Endothelial cell of umbilical vein (primary cell): ENCODE measurements around the gene CRYBG2. TPM values are rescaled to one million over a fixed set of nuclear protein-coding genes. Genes with fewer than 3 reads are reported as not detected.

Experiments used
- BruUV-seq: library from RNA; stranded (reverse); fragments of 400-500 nt; replicated peaks from 2 replicates; lab custom pipeline; 2021; lab: Mats Ljungman, UMichigan
- CTCF ChIA-PET: fragments of 300-600, 350-600 bp; sonication (Branson Sonifier 250); formaldehyde crosslinking; loops from one replicate; lab custom pipeline; 2021; ENCODE audit warnings: antibody characterized with exemption, inconsistent platforms; lab: Charles Lee
- POLR2A ChIA-PET: fragments of 300-600, 350-600 bp; sonication (Branson Sonifier 250); formaldehyde crosslinking; loops from one replicate; lab custom pipeline; 2021; ENCODE audit warnings: antibody characterized with exemption, inconsistent platforms; lab: Charles Lee
- DNase-seq: peaks from one replicate; pipeline ENCODE4 v3.0.0-alpha.2; 2011; ENCODE audit warnings: low read depth, low spot score
- FAIRE-seq: peaks from 2 replicates; lab custom pipeline; 2011; peaks lifted over from hg19 to GRCh38; lab: Jason Lieb, UNC
- H2AFZ ChIP-seq: 2 replicates; pipeline ENCODE4 v1.6.0; 2012; ENCODE audit warnings: low read depth, low read length, control low read depth, inconsistent platforms
- H3K27ac ChIP-seq: 2 replicates; pipeline ENCODE4 v1.5.1; 2011; ENCODE audit warnings: low read depth, mild to moderate bottlenecking, control low read depth, low read length, moderate library complexity; ENCODE audit not compliant: insufficient read depth
- H3K27me3 ChIP-seq, 2 experiments: 2 replicates each; pipeline versions ENCODE4 v1.6.0 to v1.6.1; 2011; ENCODE audit warnings: low read length in 2 of 2, mixed read lengths in 1 of 2; ENCODE audit not compliant: control insufficient read depth in 2 of 2, insufficient read depth in 2 of 2
- H3K36me3 ChIP-seq, 2 experiments: 2 replicates in 1 of 2; 3 replicates in 1 of 2; pipeline ENCODE4 v1.5.1; 2011; ENCODE audit warnings: low read length in 2 of 2, mild to moderate bottlenecking in 1 of 2, moderate library complexity in 1 of 2; ENCODE audit not compliant: control insufficient read depth in 2 of 2, insufficient read depth in 2 of 2; ENCODE audit errors: extremely low read depth in 1 of 2
- H3K4me1 ChIP-seq: 3 replicates; pipeline ENCODE4 v1.5.1; 2011; ENCODE audit warnings: mild to moderate bottlenecking, low read length; ENCODE audit not compliant: control insufficient read depth, insufficient read depth; ENCODE audit errors: extremely low read depth
- H3K4me2 ChIP-seq: 2 replicates; pipeline ENCODE4 v1.6.1; 2011; ENCODE audit warnings: low read length, control low read depth, mixed read lengths; ENCODE audit not compliant: insufficient read depth
- H3K4me3 ChIP-seq, 3 experiments: fragments of 200-600 bp in 1 of 3; sonication (generic), shearing (Covaris generic) in 1 of 3; replicated peaks in 1 of 3; 2 replicates each; pipeline ENCODE4 v1.5.1; 2011 to 2016; ENCODE audit warnings: control low read depth in 3 of 3, low read length in 3 of 3, mild to moderate bottlenecking in 2 of 3, inconsistent platforms in 1 of 3, low read depth in 1 of 3, moderate library complexity in 1 of 3; ENCODE audit not compliant: insufficient read depth in 1 of 3
- H3K79me2 ChIP-seq: 2 replicates; pipeline ENCODE4 v1.6.0; 2012; ENCODE audit warnings: low read length, inconsistent platforms; ENCODE audit not compliant: control insufficient read depth, insufficient read depth
- H3K9ac ChIP-seq: replicated peaks from 2 replicates; pipeline ENCODE3; 2011; ENCODE audit warnings: low read length, control low read depth; ENCODE audit not compliant: insufficient read depth; ENCODE audit errors: extremely low read depth
- H3K9me1 ChIP-seq: replicated peaks from 3 replicates; pipeline ENCODE4 v1.6.0; 2011; ENCODE audit warnings: mild to moderate bottlenecking, low read length; ENCODE audit not compliant: control insufficient read depth, insufficient read depth; ENCODE audit errors: extremely low read depth
- H3K9me3 ChIP-seq: replicated peaks from 2 replicates; pipeline ENCODE4 v1.5.1; 2012; ENCODE audit warnings: low read length, inconsistent platforms; ENCODE audit not compliant: control insufficient read depth, insufficient read depth
- H4K20me1 ChIP-seq: replicated peaks from 2 replicates; pipeline ENCODE3; 2011; ENCODE audit warnings: mild to moderate bottlenecking, low read length; ENCODE audit not compliant: control insufficient read depth, insufficient read depth; ENCODE audit errors: extremely low read depth
- CTCF ChIP-seq, 2 donors: IDR thresholded peaks; 1 replicate in 1 of 2; 2 replicates in 1 of 2; pipeline ENCODE4 v1.5.1; 2011; ENCODE audit warnings: low read length in 2 of 2, mild to moderate bottlenecking in 2 of 2, moderate library complexity in 2 of 2, control low read depth in 1 of 2, inconsistent platforms in 1 of 2, low read depth in 1 of 2; ENCODE audit not compliant: insufficient read depth in 1 of 2; ENCODE audit errors: extremely low read depth in 1 of 2
- EZH2 ChIP-seq: IDR thresholded peaks from 2 replicates; pipeline ENCODE4 v1.6.1; 2012; ENCODE audit warnings: borderline replicate concordance, low read depth, mild to moderate bottlenecking, moderate library complexity, low read length, inconsistent platforms; ENCODE audit not compliant: severe bottlenecking
- FOS ChIP-seq: IDR thresholded peaks from 2 replicates; pipeline ENCODE4 v1.6.1; 2011; ENCODE audit warnings: mild to moderate bottlenecking, low read length, moderate library complexity, borderline replicate concordance; ENCODE audit not compliant: insufficient read depth
- GATA2 ChIP-seq: IDR thresholded peaks from 2 replicates; pipeline ENCODE4 v1.7.0; 2011; ENCODE audit warnings: low read depth, mild to moderate bottlenecking, moderate library complexity, mixed read lengths, low read length; ENCODE audit not compliant: insufficient read length, insufficient read depth
- JUN ChIP-seq: IDR thresholded peaks from 2 replicates; pipeline ENCODE4 v1.6.1; 2011; ENCODE audit warnings: borderline replicate concordance, low read depth; ENCODE audit not compliant: insufficient read length, insufficient read depth
- MAX ChIP-seq: IDR thresholded peaks from 2 replicates; pipeline ENCODE4 v1.6.1; 2011; ENCODE audit not compliant: insufficient read depth, insufficient read length
- POLR2A ChIP-seq: IDR thresholded peaks from 2 replicates; pipeline ENCODE4 v1.6.1; 2012; ENCODE audit warnings: low read depth, mild to moderate bottlenecking, control low read depth, low read length
- dilution Hi-C: fragments of 300-500 bp; cut with MboI; formaldehyde crosslinking; loops from one replicate; pipeline ENCODE4 v1.15.0; 2019; ENCODE audit warnings: low sequenced_read_pairs; ENCODE audit not compliant: extremely low pct_ligation_motif_present
- intact Hi-C: fragments of 100-400 bp; cut with micrococcal nuclease; formaldehyde crosslinking; loops from one replicate; pipeline ENCODE4 v1.10.0; 2022
- polyA plus RNA-seq, 4 experiments: library from polyadenylated mRNA; depleted of rRNA in 3 of 4; stranded (reverse) in 3 of 4; unstranded in 1 of 4; fragments of >200 nt; gene quantifications; 2 replicates each; pipeline versions ENCODE4 v1.2.1 to v1.2.3, GENCODE V29; 2011 to 2012; ENCODE audit warnings: missing spikeins in 1 of 4
- total RNA-seq: library from RNA; stranded (reverse); gene quantifications from 2 replicates; pipeline ENCODE4 v1.2.3, GENCODE V29; 2021

The CRYBG2 gene
- total and polyA plus RNA-seq, 2 donors (not counting 3 experiments of a cell fraction or from before 2014, with no cell fraction given) = not detected

- TF ChIP-seq CTCF (IDR thresholded peaks at IDR 0.05; ENCODE audit: extremely low read depth in 1 of 2, insufficient read depth in 1 of 2, low read depth in 1 of 2, low read length in 2 of 2) (no peak), MAX (no peak), FOS (no peak), EZH2 (no peak), JUN (no peak), GATA2 (no peak), POLR2A (no peak)
- POLR2A ChIA-PET = no interaction called here
- Histone ChIP-seq H3K79me2 (peaks cover 30% of the 10 kb centered on the region), H3K27ac (no peak overlapping the region), H3K9me3 (no peaks in the 10 kb centered on the region), H3K9ac (no peak overlapping the region), H3K4me3 (no peak overlapping the region), H4K20me1 (no peaks in the 10 kb centered on the region), H3K36me3 (peaks cover 3 to 9% of the 10 kb centered on the region in 2 experiments), H3K4me1 (peaks cover 39% of the 10 kb centered on the region), H2AFZ (no peak overlapping the region), H3K27me3 (no peaks in the 10 kb centered on the region), H3K9me1 (no peaks in the 10 kb centered on the region), H3K4me2 (no peak overlapping the region)
- no peak for DNase-seq
- no TSS peak for BruUV-seq
- FAIRE-seq = no peak
- CTCF ChIA-PET = interaction anchor here (1.7 to 9.1 kb wide), 2 partner anchors 42 to 87 kb away, joined by 4 to 132 read pairs; partner anchors contain the start of gene CD52
- intact Hi-C loops (loop anchor here (2.0 to 5.0 kb wide), 3 partner anchors 43 to 240 kb away; partner anchors contain the start of genes CEP85 and HMGN2), dilution Hi-C loops (no loop called here)
These were observed 76.2 kb downstream of the CRYBG2 start for GRCh38 chr1:26277719-26278118.
